ACC112 (cell line): ENCODE measurements around the gene MYO3B.

Experiments used
- H2AFZ ChIP-seq: fragments of 200-600 bp; sonication (generic); one replicate; pipeline ENCODE4 v1.6.0; 2017; ENCODE audit warnings: antibody characterized with exemption, low read length; ENCODE audit not compliant: unreplicated experiment
- H3K27ac ChIP-seq: fragments of 200-600 bp; sonication (generic); 2 replicates; pipeline ENCODE4 v1.5.1; 2014; ENCODE audit warnings: low read depth, mild to moderate bottlenecking, antibody characterized with exemption, low read length, moderate library complexity
- H3K27me3 ChIP-seq: fragments of 200-600 bp; sonication (generic); 2 replicates; pipeline ENCODE4 v1.6.1; 2014; ENCODE audit warnings: mild to moderate bottlenecking, antibody characterized with exemption, low read length, moderate library complexity, mixed read lengths; ENCODE audit not compliant: insufficient read depth
- H3K36me3 ChIP-seq: fragments of 200-600 bp; sonication (generic); 2 replicates; pipeline ENCODE4 v1.6.1; 2016; ENCODE audit warnings: mild to moderate bottlenecking, antibody characterized with exemption, low read length, moderate library complexity, mixed read lengths; ENCODE audit not compliant: insufficient read depth
- H3K4me1 ChIP-seq: fragments of 200-600 bp; sonication (generic); one replicate; pipeline ENCODE4 v1.6.1; 2016; ENCODE audit warnings: low read length, mixed read lengths; ENCODE audit not compliant: insufficient read depth, unreplicated experiment, control insufficient read depth
- H3K4me3 ChIP-seq: fragments of 200-600 bp; sonication (generic); 2 replicates; pipeline ENCODE4 v1.5.1; 2014; ENCODE audit warnings: mild to moderate bottlenecking, low read depth, low read length
- H3K79me2 ChIP-seq: fragments of 200-600 bp; sonication (generic); one replicate; pipeline ENCODE4 v1.6.0; 2016; ENCODE audit warnings: low read length; ENCODE audit not compliant: control insufficient read depth, unreplicated experiment, insufficient read depth

MYO3B gene

GRCh38 chr2:170579511-170579910 is 401.6 kb downstream of the MYO3B start:
- Histone ChIP-seq H3K27ac (no peak overlapping the region), H3K27me3 (no peaks in the 10 kb centered on the region), H3K36me3 (no peaks in the 10 kb centered on the region), H3K79me2 (no peaks in the 10 kb centered on the region), H2AFZ (no peak overlapping the region), H3K4me3 (no peak overlapping the region), H3K4me1 (no peaks in the 10 kb centered on the region)

DNA sequence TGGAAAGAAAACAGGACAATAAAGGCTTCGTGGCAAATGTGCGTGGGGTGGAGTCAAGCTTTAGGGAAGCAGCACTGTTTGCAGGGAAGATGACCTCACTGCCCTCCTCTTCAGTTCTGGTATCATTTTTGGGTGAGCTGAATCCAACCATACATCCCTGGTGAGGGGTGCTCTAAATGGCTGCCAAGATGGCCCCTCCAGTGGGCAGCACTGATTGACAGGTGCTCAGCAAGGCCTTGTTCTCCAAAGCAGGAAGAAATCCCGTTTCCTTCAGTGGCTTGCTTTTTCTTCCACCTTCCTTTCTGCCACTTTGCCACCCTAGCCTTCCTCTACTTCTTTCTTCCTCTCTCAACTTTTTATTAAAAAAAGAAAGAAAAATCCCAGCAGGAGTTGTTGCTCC is 404.4 kb downstream of the MYO3B start:
- H3K4me1 ChIP-seq, result no peaks in the 10 kb centered on the region
- no peak overlapping the region for H3K4me3 ChIP-seq
- H3K36me3 ChIP-seq, result no peaks in the 10 kb centered on the region
- H2AFZ ChIP-seq, result no peak overlapping the region
- no peaks in the 10 kb centered on the region for H3K79me2 ChIP-seq
- no peak overlapping the region for H3K27ac ChIP-seq
- no peaks in the 10 kb centered on the region for H3K27me3 ChIP-seq

GRCh38 chr2:170582751-170583463 is 405.0 kb downstream of the MYO3B start:
- Histone ChIP-seq H3K27ac (no peak overlapping the region), H3K4me3 (no peak overlapping the region), H2AFZ (no peak overlapping the region), H3K36me3 (no peaks in the 10 kb centered on the region), H3K4me1 (peaks cover 4% of the 10 kb centered on the region), H3K27me3 (no peaks in the 10 kb centered on the region), H3K79me2 (no peaks in the 10 kb centered on the region)

- Histone ChIP-seq H3K36me3 (no peaks in the 10 kb centered on the region), H3K4me3 (no peak overlapping the region), H3K27ac (no peak overlapping the region)
Measured at GRCh38 chr2:170585067-170585466, 407.1 kb downstream of the MYO3B start.

GRCh38 chr2:170586571-170587095 is 408.7 kb downstream of the MYO3B start:
- Histone ChIP-seq H3K27ac (no peak overlapping the region), H3K27me3 (peaks cover 19% of the 10 kb centered on the region)

More at GRCh38 chr2:170585067-170585466, 407.1 kb downstream of the MYO3B start:
- Histone ChIP-seq H2AFZ (no peak overlapping the region), H3K79me2 (no peaks in the 10 kb centered on the region), H3K4me1 (peaks cover 10% of the 10 kb centered on the region), H3K27me3 (peaks cover 12% of the 10 kb centered on the region)

DNA sequence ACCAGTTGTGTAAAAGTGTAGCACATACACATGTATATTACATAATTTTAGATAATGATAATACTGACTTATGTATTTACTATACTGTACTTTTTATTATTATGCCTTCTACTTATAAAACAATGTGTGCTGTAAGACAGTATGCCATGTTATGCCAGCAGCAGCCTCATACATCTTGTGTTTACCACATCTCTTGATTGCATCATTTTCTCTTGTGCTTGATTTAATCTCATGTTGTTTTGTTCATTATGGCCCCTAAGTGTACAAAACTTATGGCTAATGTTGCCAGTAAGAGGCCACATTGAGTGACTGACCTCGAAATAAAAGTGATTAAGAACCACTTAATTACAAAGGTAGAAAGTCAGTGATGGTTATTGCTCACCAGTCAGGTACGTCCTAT is 409.2 kb downstream of the MYO3B start:
- Histone ChIP-seq H3K27me3 (peaks cover 24% of the 10 kb centered on the region), H3K79me2 (no peaks in the 10 kb centered on the region), H3K4me1 (peaks cover 10% of the 10 kb centered on the region), H2AFZ (no peak overlapping the region), H3K36me3 (no peaks in the 10 kb centered on the region), H3K4me3 (no peak overlapping the region), H3K27ac (no peak overlapping the region)

More at GRCh38 chr2:170586571-170587095, 408.7 kb downstream of the MYO3B start:
- H3K79me2 ChIP-seq, result no peaks in the 10 kb centered on the region
- no peaks in the 10 kb centered on the region for H3K36me3 ChIP-seq
- H3K4me1 ChIP-seq, result peaks cover 10% of the 10 kb centered on the region
- no peak overlapping the region for H3K4me3 ChIP-seq
- no peak overlapping the region for H2AFZ ChIP-seq

- Histone ChIP-seq H2AFZ (no peak overlapping the region), H3K4me1 (peaks cover 10% of the 10 kb centered on the region), H3K36me3 (no peaks in the 10 kb centered on the region), H3K27me3 (peaks cover 24% of the 10 kb centered on the region), H3K79me2 (no peaks in the 10 kb centered on the region), H3K4me3 (no peak overlapping the region), H3K27ac (no peak overlapping the region)
Measured at GRCh38 chr2:170587922-170588321, 410.0 kb downstream of the MYO3B start.

DNA sequence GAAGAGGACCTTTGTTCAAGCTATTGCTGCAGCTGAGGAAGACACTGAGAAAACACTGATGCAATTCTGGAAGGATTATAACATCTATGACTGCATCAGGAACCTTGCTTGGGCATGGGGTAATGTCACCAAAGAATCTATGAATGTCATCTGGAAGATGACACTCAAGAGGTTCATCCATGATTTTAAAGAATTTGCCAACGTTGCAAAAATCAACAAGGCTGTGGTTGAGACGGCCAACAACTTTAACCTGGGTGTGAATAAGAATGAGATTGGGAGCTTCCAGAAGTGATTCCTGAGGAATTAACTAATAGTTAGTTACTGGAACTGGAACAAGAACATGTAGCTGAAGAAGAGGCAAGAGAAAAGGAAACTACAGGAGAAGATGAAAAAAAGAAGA is 410.8 kb downstream of the MYO3B start:
- Histone ChIP-seq H3K4me3 (no peak overlapping the region), H3K4me1 (peaks cover 10% of the 10 kb centered on the region), H2AFZ (no peak overlapping the region), H3K36me3 (no peaks in the 10 kb centered on the region), H3K27ac (no peak overlapping the region), H3K79me2 (no peaks in the 10 kb centered on the region), H3K27me3 (peaks cover 28% of the 10 kb centered on the region)

DNA sequence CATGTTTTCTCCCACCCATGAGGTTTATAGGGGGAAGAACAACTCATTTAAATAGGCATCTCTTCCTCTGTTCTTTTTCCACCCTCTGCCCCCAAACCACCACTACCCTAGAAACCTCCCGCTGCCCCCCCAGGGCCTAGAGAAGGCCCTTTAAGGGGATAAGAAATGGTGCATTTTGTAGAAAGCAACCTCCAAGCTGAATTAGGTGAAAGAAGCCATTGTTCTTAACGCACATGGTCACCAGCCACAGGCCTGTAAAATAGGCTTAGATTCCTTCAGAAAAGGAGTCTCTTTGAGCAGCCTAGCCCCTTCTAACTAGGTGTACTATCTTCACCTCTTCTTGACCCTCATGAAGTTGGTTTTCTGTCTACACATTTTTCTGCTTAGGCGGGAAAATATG is 418.6 kb downstream of the MYO3B start:
- Histone ChIP-seq H2AFZ (no peak overlapping the region), H3K27me3 (peaks cover 14% of the 10 kb centered on the region), H3K4me3 (no peak overlapping the region), H3K36me3 (no peaks in the 10 kb centered on the region), H3K4me1 (no peaks in the 10 kb centered on the region), H3K79me2 (no peaks in the 10 kb centered on the region), H3K27ac (no peak overlapping the region)

GRCh38 chr2:170598067-170598395 is 420.1 kb downstream of the MYO3B start:
- Histone ChIP-seq H3K27me3 (peaks cover 8% of the 10 kb centered on the region), H2AFZ (no peak overlapping the region), H3K79me2 (no peaks in the 10 kb centered on the region), H3K36me3 (no peaks in the 10 kb centered on the region), H3K4me1 (no peaks in the 10 kb centered on the region), H3K27ac (no peak overlapping the region), H3K4me3 (no peak overlapping the region)

GRCh38 chr2:170601489-170601888 is 423.5 kb downstream of the MYO3B start:
- no peak overlapping the region for H3K4me3 ChIP-seq
- H3K27ac ChIP-seq, result no peak overlapping the region
- peaks cover 25% of the 10 kb centered on the region for H3K27me3 ChIP-seq
- H3K4me1 ChIP-seq, result no peaks in the 10 kb centered on the region
- H3K36me3 ChIP-seq, result no peaks in the 10 kb centered on the region
- no peak overlapping the region for H2AFZ ChIP-seq
- no peaks in the 10 kb centered on the region for H3K79me2 ChIP-seq
